GM12878 (cell line): ENCODE measurements around the gene ELAVL1. TPM values are rescaled to one million over a fixed set of nuclear protein-coding genes. Genes with fewer than 3 reads are reported as not detected.

ENCODE experiments used
- ATAC-seq: fragments of 200-7000 bp; cut with Tn5 transposase; 3 replicates; pipeline ENCODE4 v1.9.1; 2020; ENCODE audit warnings: mild to moderate bottlenecking, moderate library complexity
- BruUV-seq: library from RNA; stranded (reverse); fragments of 400-500 nt; replicated peaks from 2 replicates; lab custom pipeline; 2021; lab: Mats Ljungman, UMichigan
- CTCF ChIA-PET: fragments of 300-600 bp; sonication (Branson Sonifier 250); formaldehyde crosslinking; extraction: SDS; loops from one replicate; lab custom pipeline; 2021; ENCODE audit warnings: inconsistent platforms; lab: Yijun Ruan, JAX
- POLR2A ChIA-PET: fragments of 350-600 bp; formaldehyde crosslinking; extraction: SDS; loops from one replicate; lab custom pipeline; 2021; ENCODE audit warnings: inconsistent platforms; lab: Charles Lee
- RAD21 ChIA-PET: fragments of 300-600 bp; sonication (Branson Sonifier 250); formaldehyde crosslinking; loops from one replicate; lab custom pipeline; 2023; ENCODE audit warnings: antibody characterized with exemption; ENCODE audit not compliant: unreplicated experiment; lab: Charles Lee
- SMC1A ChIA-PET: fragments of 300-600 bp; sonication (Branson Sonifier 250); formaldehyde crosslinking; loops from one replicate; lab custom pipeline; 2023; ENCODE audit not compliant: unreplicated experiment, uncharacterized antibody; lab: Charles Lee
- DNase-seq: peaks from one replicate; pipeline ENCODE4 v3.0.0-alpha.2; 2011; ENCODE audit warnings: low read depth, low spot score
- FAIRE-seq: peaks from 3 replicates; lab custom pipeline; 2011; peaks lifted over from hg19 to GRCh38; lab: Jason Lieb, UNC
- H2AFZ ChIP-seq: 2 replicates; pipeline ENCODE4 v1.6.0; 2011; ENCODE audit warnings: low read depth, low read length, control low read depth; ENCODE audit not compliant: control insufficient read depth
- H3K27ac ChIP-seq: 2 replicates; pipeline ENCODE4 v1.5.1; 2011; ENCODE audit warnings: control low read depth; ENCODE audit not compliant: control insufficient read depth, insufficient read depth
- H3K27me3 ChIP-seq, 2 experiments: replicated peaks in 1 of 2; 2 replicates each; pipeline versions ENCODE4 v1.6.0 to v1.6.1; 2011; ENCODE audit warnings: low read length in 1 of 2; ENCODE audit not compliant: control insufficient read depth in 2 of 2, insufficient read depth in 2 of 2
- H3K36me3 ChIP-seq, 2 experiments: 2 replicates each; pipeline ENCODE4 v1.5.1; 2011; ENCODE audit warnings: low read length in 1 of 2; ENCODE audit not compliant: control insufficient read depth in 2 of 2, insufficient read depth in 2 of 2
- H3K4me1 ChIP-seq: 2 replicates; pipeline ENCODE4 v1.6.1; 2011; ENCODE audit warnings: mild to moderate bottlenecking, low read length, moderate library complexity, mixed read lengths; ENCODE audit not compliant: control insufficient read depth, insufficient read depth
- H3K4me2 ChIP-seq: 2 replicates; pipeline ENCODE4 v1.6.0; 2011; ENCODE audit warnings: control low read depth; ENCODE audit not compliant: control insufficient read depth, insufficient read depth
- H3K4me3 ChIP-seq: fragments of 200-600 bp; sonication (generic); 2 replicates; pipeline ENCODE4 v1.5.1; 2016
- H3K79me2 ChIP-seq: 2 replicates; pipeline ENCODE4 v1.6.0; 2011; ENCODE audit warnings: low read length; ENCODE audit not compliant: control insufficient read depth, insufficient read depth
- H3K9ac ChIP-seq: 2 replicates; pipeline ENCODE4 v1.8.0; 2011; ENCODE audit warnings: low read length, control low read depth, mixed read lengths; ENCODE audit not compliant: control insufficient read depth, insufficient read depth
- H3K9me3 ChIP-seq: replicated peaks from 3 replicates; pipeline ENCODE4 v1.5.1; 2011; ENCODE audit warnings: mild to moderate bottlenecking, low read length; ENCODE audit not compliant: control insufficient read depth, insufficient read depth
- H4K20me1 ChIP-seq: 2 replicates; pipeline ENCODE4 v1.6.0; 2011; ENCODE audit not compliant: control insufficient read depth, insufficient read depth
- KDM1A ChIP-seq: fragments of 200-600 bp; sonication (generic); IDR thresholded peaks from 2 replicates; pipeline ENCODE4 v1.6.1; 2016; ENCODE audit warnings: borderline replicate concordance
- LARP7 ChIP-seq: fragments of 450-650 bp; IDR thresholded peaks from 2 replicates; pipeline ENCODE4 v1.6.1; 2017; ENCODE audit warnings: mild to moderate bottlenecking
- NR2C1 ChIP-seq: fragments of 450-650 bp; IDR thresholded peaks from 2 replicates; pipeline ENCODE4 v1.6.1; 2017; ENCODE audit warnings: antibody characterized with exemption, mild to moderate bottlenecking, moderate library complexity
- POLR2AphosphoS2 ChIP-seq: IDR thresholded peaks from 2 replicates; pipeline ENCODE4 v1.6.1; 2011; ENCODE audit warnings: low read depth, mild to moderate bottlenecking, low read length, improper control_type of control experiment, moderate library complexity
- SMARCA5 ChIP-seq: fragments of 450-650 bp; IDR thresholded peaks from 2 replicates; pipeline ENCODE4 v1.6.1; 2017; ENCODE audit warnings: mild to moderate bottlenecking
- SUZ12 ChIP-seq: fragments of 200-600 bp; sonication (generic); IDR thresholded peaks from one replicate; pipeline ENCODE4 v1.6.1; 2018; ENCODE audit warnings: antibody characterized with exemption, mild to moderate bottlenecking; ENCODE audit not compliant: unreplicated experiment
- WGBS: methylation state at CpG from one replicate; pipeline ENCODE4 v1.1.6; 2016; ENCODE audit warnings: low lambda C conversion rate; ENCODE audit not compliant: insufficient replicate concordance, insufficient coverage; ENCODE audit errors: missing lambda C conversion rate; 5-methylcytosine and 5-hydroxymethylcytosine counted together
- in situ Hi-C: fragments of 300-500 bp; cut with MboI; formaldehyde crosslinking; loops from 9 replicates; pipeline ENCODE4 v1.14.3; 2018; ENCODE audit warnings: mixed read lengths
- intact Hi-C: fragments of 100-400 bp; cut with micrococcal nuclease; formaldehyde crosslinking; loops from one replicate; pipeline ENCODE4 v1.14.2; 2022; ENCODE audit not compliant: unreplicated experiment
- polyA plus RNA-seq, 11 experiments: library from polyadenylated mRNA; depleted of rRNA in 4 of 11; unstranded in 6 of 11; stranded (reverse) in 5 of 11; fragments of >200 nt; fragmentation: Nextera tagmentation in 4 of 11; fragmentation: Illumina TruSeq in 1 of 11; extraction: Ambion mirVana in 4 of 11; extraction: Trizol in 1 of 11; gene quantifications; 1 replicate in 1 of 11; 2 replicates in 10 of 11; pipeline versions ENCODE4 v1.2.1 to v1.2.3, GENCODE V29; 2011 to 2016; ENCODE audit warnings: inconsistent platforms in 2 of 11, missing spikeins in 2 of 11, low read depth in 1 of 11
- total RNA-seq, 4 experiments: library from RNA; depleted of rRNA in 3 of 4; stranded (reverse); fragments of >200 nt in 3 of 4; fragmentation: Illumina TruSeq in 1 of 4; extraction: Trizol in 1 of 4; gene quantifications; 2 replicates each; pipeline versions ENCODE4 v1.2.1 to v1.2.3, GENCODE V29; 2013 to 2021
- TF ChIP-seq, protein P1 (sequence below): fragments of 450-650 bp; IDR thresholded peaks from 2 replicates; pipeline ENCODE4 v1.6.1; 2017; ENCODE audit warnings: low read depth, mild to moderate bottlenecking, moderate library complexity
- TF ChIP-seq, protein P2 (sequence below): fragments of 450-650 bp; IDR thresholded peaks from 2 replicates; pipeline ENCODE4 v1.6.1; 2018; ENCODE audit warnings: mild to moderate bottlenecking, low read depth, moderate library complexity; ENCODE audit not compliant: partially characterized antibody

Gene ELAVL1
- total and polyA plus RNA-seq, 10 of the 15 experiments (the other 5 are each of a cell fraction or from before 2014, with no cell fraction given), result 7.4 to 155 (median 70.3) TPM

DNA sequence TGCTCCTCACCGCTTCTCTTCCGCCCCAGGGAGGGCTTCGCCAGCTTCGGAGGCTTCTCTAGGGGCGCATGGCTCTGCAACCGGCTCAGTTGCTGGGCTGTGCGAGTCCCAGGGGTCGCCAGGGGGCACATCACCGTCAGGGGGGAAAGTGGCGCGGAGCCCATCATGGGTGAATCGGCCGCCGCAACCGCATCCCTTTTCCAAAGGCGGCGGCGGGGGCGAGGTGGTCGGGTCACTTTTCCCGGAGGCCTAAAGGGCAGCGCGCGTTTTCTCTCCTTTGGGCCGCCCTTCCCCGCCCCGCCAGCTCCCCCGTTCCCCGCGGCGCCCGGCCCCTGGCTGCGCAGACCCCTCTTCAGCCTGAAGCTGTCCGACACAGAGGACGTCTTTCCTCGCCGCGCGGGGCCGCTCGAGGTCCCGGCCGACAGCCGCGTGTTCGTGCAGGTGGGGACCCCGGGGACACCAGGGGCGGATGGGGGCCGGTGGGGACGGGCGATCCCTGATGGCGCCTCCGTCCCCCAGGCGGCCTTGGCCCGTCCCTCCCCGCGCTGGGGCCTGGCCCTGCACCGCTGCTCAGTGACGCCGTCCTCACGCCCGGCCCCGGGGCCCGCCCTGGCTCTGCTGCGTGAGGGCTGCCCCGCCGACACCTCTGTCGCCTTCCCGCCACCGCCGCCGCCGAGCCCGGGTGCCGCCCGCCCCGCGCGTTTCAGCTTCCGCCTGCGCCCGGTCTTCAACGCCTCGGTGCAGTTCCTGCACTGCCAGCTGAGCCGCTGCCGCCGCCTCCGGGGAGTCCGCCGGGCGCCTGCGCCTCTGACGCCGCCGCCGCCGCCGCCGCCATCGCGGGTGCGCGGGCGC, 89.1 kb downstream of the ELAVL1 start:
- H3K9ac ChIP-seq, result no peak overlapping the region
- no peak overlapping the region for H3K4me3 ChIP-seq
- FAIRE-seq (no peak), ATAC-seq (no peak), DNase-seq (no peak)
- no peaks in the 10 kb centered on the region for H3K79me2 ChIP-seq
- CTCF ChIA-PET, result interaction anchor here (0.6 kb wide), 1 partner anchor 30 kb away, joined by 3 read pairs; no protein-coding TSS in a partner anchor
- peaks cover 10% of the 10 kb centered on the region for H3K4me1 ChIP-seq
- no peaks in the 10 kb centered on the region for H4K20me1 ChIP-seq
- RAD21 ChIA-PET, result no interaction called here
- no peak overlapping the region for H2AFZ ChIP-seq
- SMC1A ChIA-PET, result no interaction called here
- intact Hi-C loops, result no loop called here
- BruUV-seq, result no TSS peak
- no peaks in the 10 kb centered on the region; the same call in 2 of the 3 replicates for H3K9me3 ChIP-seq
- TF ChIP-seq LARP7, result 0 out of 2 replicates have a peak, but pooled peaks have one; percentile 32
- TF ChIP-seq NR2C1, result no peak
- peak; percentile 95 for TF ChIP-seq SUZ12
- TF ChIP-seq, protein P1, sequence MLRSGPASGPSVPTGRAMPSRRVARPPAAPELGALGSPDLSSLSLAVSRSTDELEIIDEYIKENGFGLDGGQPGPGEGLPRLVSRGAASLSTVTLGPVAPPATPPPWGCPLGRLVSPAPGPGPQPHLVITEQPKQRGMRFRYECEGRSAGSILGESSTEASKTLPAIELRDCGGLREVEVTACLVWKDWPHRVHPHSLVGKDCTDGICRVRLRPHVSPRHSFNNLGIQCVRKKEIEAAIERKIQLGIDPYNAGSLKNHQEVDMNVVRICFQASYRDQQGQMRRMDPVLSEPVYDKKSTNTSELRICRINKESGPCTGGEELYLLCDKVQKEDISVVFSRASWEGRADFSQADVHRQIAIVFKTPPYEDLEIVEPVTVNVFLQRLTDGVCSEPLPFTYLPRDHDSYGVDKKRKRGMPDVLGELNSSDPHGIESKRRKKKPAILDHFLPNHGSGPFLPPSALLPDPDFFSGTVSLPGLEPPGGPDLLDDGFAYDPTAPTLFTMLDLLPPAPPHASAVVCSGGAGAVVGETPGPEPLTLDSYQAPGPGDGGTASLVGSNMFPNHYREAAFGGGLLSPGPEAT, result no peak
- TF ChIP-seq, protein P2, sequence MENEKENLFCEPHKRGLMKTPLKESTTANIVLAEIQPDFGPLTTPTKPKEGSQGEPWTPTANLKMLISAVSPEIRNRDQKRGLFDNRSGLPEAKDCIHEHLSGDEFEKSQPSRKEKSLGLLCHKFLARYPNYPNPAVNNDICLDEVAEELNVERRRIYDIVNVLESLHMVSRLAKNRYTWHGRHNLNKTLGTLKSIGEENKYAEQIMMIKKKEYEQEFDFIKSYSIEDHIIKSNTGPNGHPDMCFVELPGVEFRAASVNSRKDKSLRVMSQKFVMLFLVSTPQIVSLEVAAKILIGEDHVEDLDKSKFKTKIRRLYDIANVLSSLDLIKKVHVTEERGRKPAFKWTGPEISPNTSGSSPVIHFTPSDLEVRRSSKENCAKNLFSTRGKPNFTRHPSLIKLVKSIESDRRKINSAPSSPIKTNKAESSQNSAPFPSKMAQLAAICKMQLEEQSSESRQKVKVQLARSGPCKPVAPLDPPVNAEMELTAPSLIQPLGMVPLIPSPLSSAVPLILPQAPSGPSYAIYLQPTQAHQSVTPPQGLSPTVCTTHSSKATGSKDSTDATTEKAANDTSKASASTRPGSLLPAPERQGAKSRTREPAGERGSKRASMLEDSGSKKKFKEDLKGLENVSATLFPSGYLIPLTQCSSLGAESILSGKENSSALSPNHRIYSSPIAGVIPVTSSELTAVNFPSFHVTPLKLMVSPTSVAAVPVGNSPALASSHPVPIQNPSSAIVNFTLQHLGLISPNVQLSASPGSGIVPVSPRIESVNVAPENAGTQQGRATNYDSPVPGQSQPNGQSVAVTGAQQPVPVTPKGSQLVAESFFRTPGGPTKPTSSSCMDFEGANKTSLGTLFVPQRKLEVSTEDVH, result no peak
- TF ChIP-seq SMARCA5, result 0 out of 2 replicates have a peak, but pooled peaks have one; percentile 44
- no peak for TF ChIP-seq KDM1A
- no peak for TF ChIP-seq POLR2AphosphoS2
- peak overlapping the region; percentile 55 for H3K4me2 ChIP-seq
- H3K27ac ChIP-seq, result no peak overlapping the region
- H3K27me3 ChIP-seq, result peaks cover 8 to 21% of the 10 kb centered on the region in 2 experiments
- POLR2A ChIA-PET, result interaction anchor here (0.7 kb wide), 1 partner anchor 13 kb away, joined by 3 read pairs; no protein-coding TSS in a partner anchor
- peaks cover 0 to 8% of the 10 kb centered on the region in 2 experiments; a peak in 3 of 4 replicates for H3K36me3 ChIP-seq
- WGBS, result 2% methylated on average over 68 of the region's 104 CpGs
- in situ Hi-C loops, result no loop called here
